Heart left ventricle (tissue), 13 donors: ENCODE data around the gene CBL.

Source experiments
- POLR2A ChIP-seq, 2 donors: fragments of 450-650 bp; IDR thresholded peaks; one replicate each; pipeline ENCODE4 v1.6.1; 2017; ENCODE audit warnings: antibody characterized with exemption in 2 of 2, mild to moderate bottlenecking in 2 of 2, moderate library complexity in 2 of 2
- TF ChIP-seq, protein P1 (sequence below), 12 donors: fragments of 200-600 bp; sonication (generic) in 4 of 12; IDR thresholded peaks; one replicate each; pipeline versions ENCODE4 v1.5.0 to v1.8.0; 2018 to 2022; ENCODE audit warnings: antibody characterized with exemption in 12 of 12, mild to moderate bottlenecking in 5 of 12
- donor health status: ischemic (EF 13 %, LVEDD 7.1; RV severe dilation, severe dysfunction).
- donor health status: DM: no; HTN: yes; CAD: no.
- donor health status: DM: no; HTN: no; CAD: no.
- donor health status: ischemic (EF 25% LVEDD 6.9; RV normal size, moderate dysfunction).
- donor health status: ischemic (EF 25% LVEDD 5.7; RV mildly dilated, moderate dysfunction).
- donor health status: ischemic (EF 35%, LVEDD 5.7; RV mildly dilated, moderate dysfunction).
- donor health status: nonischemic (EF 11% LVEDD 7.7; RV severe dilation, severe dysfunction).
- donor health status: DM: yes; HTN: yes; CAD: no.
- donor health status: PGD.
- donor health status: ischemic (EF 29% LVEDD 5.4; RV normal size, mild dysfunction).
- donor health status: nonischemic (EF 23%, LVEDD 6.1; RV moderate dilation, normal function).

GRCh38 chr11:119347242-119347641, 141.1 kb downstream of the CBL start:
- TF ChIP-seq, protein P1, sequence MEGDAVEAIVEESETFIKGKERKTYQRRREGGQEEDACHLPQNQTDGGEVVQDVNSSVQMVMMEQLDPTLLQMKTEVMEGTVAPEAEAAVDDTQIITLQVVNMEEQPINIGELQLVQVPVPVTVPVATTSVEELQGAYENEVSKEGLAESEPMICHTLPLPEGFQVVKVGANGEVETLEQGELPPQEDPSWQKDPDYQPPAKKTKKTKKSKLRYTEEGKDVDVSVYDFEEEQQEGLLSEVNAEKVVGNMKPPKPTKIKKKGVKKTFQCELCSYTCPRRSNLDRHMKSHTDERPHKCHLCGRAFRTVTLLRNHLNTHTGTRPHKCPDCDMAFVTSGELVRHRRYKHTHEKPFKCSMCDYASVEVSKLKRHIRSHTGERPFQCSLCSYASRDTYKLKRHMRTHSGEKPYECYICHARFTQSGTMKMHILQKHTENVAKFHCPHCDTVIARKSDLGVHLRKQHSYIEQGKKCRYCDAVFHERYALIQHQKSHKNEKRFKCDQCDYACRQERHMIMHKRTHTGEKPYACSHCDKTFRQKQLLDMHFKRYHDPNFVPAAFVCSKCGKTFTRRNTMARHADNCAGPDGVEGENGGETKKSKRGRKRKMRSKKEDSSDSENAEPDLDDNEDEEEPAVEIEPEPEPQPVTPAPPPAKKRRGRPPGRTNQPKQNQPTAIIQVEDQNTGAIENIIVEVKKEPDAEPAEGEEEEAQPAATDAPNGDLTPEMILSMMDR (IDR thresholded peaks at IDR 0.05): no peak
- TF ChIP-seq POLR2A (IDR thresholded peaks at IDR 0.05): no peak
